Trophoblast cell (in vitro differentiated cells and primary cell): ENCODE results near the gene CMC1.

ENCODE experiments used
- DNase-seq, 2 donors: peaks; one replicate each; pipeline ENCODE4 v3.0.0-alpha.2; 2016
- H2AFZ ChIP-seq: 2 replicates; pipeline ENCODE4 v1.6.1; 2013; ENCODE audit warnings: low read length, moderate library complexity, mild to moderate bottlenecking; ENCODE audit not compliant: insufficient read depth, poor library complexity
- H2AK5ac ChIP-seq: 2 replicates; pipeline ENCODE4 v1.6.1; 2013; ENCODE audit warnings: mild to moderate bottlenecking, low read length
- H2BK120ac ChIP-seq: 2 replicates; pipeline ENCODE4 v1.6.1; 2013; ENCODE audit warnings: low read length, mild to moderate bottlenecking, moderate library complexity; ENCODE audit not compliant: insufficient read depth, poor library complexity
- H2BK12ac ChIP-seq: 2 replicates; pipeline ENCODE4 v1.6.1; 2013; ENCODE audit warnings: mild to moderate bottlenecking, low read length, moderate library complexity
- H2BK5ac ChIP-seq: 2 replicates; pipeline ENCODE4 v1.6.1; 2013; ENCODE audit warnings: low read length, low read depth, moderate library complexity, mild to moderate bottlenecking; ENCODE audit not compliant: poor library complexity
- H3K14ac ChIP-seq: 2 replicates; pipeline ENCODE4 v1.6.1; 2013; ENCODE audit warnings: mild to moderate bottlenecking, low read length
- H3K18ac ChIP-seq: 2 replicates; pipeline ENCODE4 v1.6.1; 2013; ENCODE audit warnings: mild to moderate bottlenecking, low read length
- H3K23ac ChIP-seq: 2 replicates; pipeline ENCODE4 v1.6.1; 2013; ENCODE audit warnings: low read length
- H3K27ac ChIP-seq: 2 replicates; pipeline ENCODE4 v1.5.1; 2013; ENCODE audit warnings: low read depth, mild to moderate bottlenecking, inconsistent platforms, low read length, moderate library complexity
- H3K27me3 ChIP-seq: 2 replicates; pipeline ENCODE4 v1.6.1; 2013; ENCODE audit warnings: inconsistent platforms, mild to moderate bottlenecking, low read length, moderate library complexity; ENCODE audit not compliant: insufficient read depth
- H3K36me3 ChIP-seq, 2 experiments: 1 replicate in 1 of 2; 2 replicates in 1 of 2; pipeline ENCODE4 v1.6.1; 2013; ENCODE audit warnings: low read length in 2 of 2, mild to moderate bottlenecking in 2 of 2, moderate library complexity in 1 of 2; ENCODE audit not compliant: insufficient read depth in 2 of 2, control insufficient read depth in 1 of 2
- H3K4ac ChIP-seq: 2 replicates; pipeline ENCODE4 v1.6.1; 2013; ENCODE audit warnings: low read depth, mild to moderate bottlenecking, low read length, moderate library complexity
- H3K4me1 ChIP-seq, 2 experiments: 1 replicate in 1 of 2; 2 replicates in 1 of 2; pipeline ENCODE4 v1.6.1; 2013; ENCODE audit warnings: low read length in 2 of 2, mild to moderate bottlenecking in 2 of 2, moderate library complexity in 1 of 2; ENCODE audit not compliant: insufficient read depth in 2 of 2, control insufficient read depth in 1 of 2
- H3K4me2 ChIP-seq: 2 replicates; pipeline ENCODE4 v1.6.1; 2013; ENCODE audit warnings: inconsistent platforms, mild to moderate bottlenecking, low read length, moderate library complexity
- H3K4me3 ChIP-seq: 2 replicates; pipeline ENCODE4 v1.5.1; 2013; ENCODE audit warnings: mild to moderate bottlenecking, low read depth, low read length, inconsistent platforms
- H3K79me1 ChIP-seq: one replicate; pipeline ENCODE4 v1.6.1; 2013; ENCODE audit warnings: low read length
- H3K79me2 ChIP-seq: 2 replicates; pipeline ENCODE4 v1.6.1; 2013; ENCODE audit warnings: low read length, mild to moderate bottlenecking; ENCODE audit not compliant: control insufficient read depth, insufficient read depth, poor library complexity
- H3K9ac ChIP-seq: 2 replicates; pipeline ENCODE4 v1.6.1; 2013; ENCODE audit warnings: mild to moderate bottlenecking, low read length
- H3K9me3 ChIP-seq: 2 replicates; pipeline ENCODE4 v1.6.1; 2013; ENCODE audit warnings: low read depth, mild to moderate bottlenecking, control low read depth, inconsistent platforms, low read length; ENCODE audit not compliant: insufficient read depth
- H4K12ac ChIP-seq: 2 replicates; pipeline ENCODE4 v1.6.1; 2013; ENCODE audit warnings: low read depth, mild to moderate bottlenecking, low read length, moderate library complexity
- H4K8ac ChIP-seq: 2 replicates; pipeline ENCODE4 v1.6.1; 2013; ENCODE audit warnings: low read depth, mild to moderate bottlenecking, low read length, moderate library complexity
- H4K91ac ChIP-seq: one replicate; pipeline ENCODE4 v1.6.1; 2013; ENCODE audit warnings: low read depth, mild to moderate bottlenecking, low read length, moderate library complexity
- WGBS: extraction: QIAGEN DNeasy Blood & Tissue Kit; methylation state at CpG from one replicate; pipeline ENCODE4 v1.1.7; 2013; ENCODE audit warnings: missing lambda C conversion rate; ENCODE audit not compliant: insufficient read length, insufficient coverage; ENCODE audit errors: extremely low coverage; 5-methylcytosine and 5-hydroxymethylcytosine counted together

The CMC1 gene

GRCh38 chr3:28244491-28244890, 3.1 kb downstream of the CMC1 start:
- Histone ChIP-seq H4K12ac (no peak overlapping the region), H3K4me2 (no peak overlapping the region), H3K9ac (no peak overlapping the region), H3K18ac (no peak overlapping the region), H3K27me3 (no peaks in the 10 kb centered on the region), H2BK12ac (no peak overlapping the region), H3K27ac (no peak overlapping the region), H2AK5ac (no peak overlapping the region), H3K4ac (no peak overlapping the region), H2BK5ac (no peak overlapping the region), H3K4me1 (peaks cover 0 to 4% of the 10 kb centered on the region in 2 experiments), H3K79me2 (peaks cover 3% of the 10 kb centered on the region), H4K8ac (no peak overlapping the region), H3K23ac (no peak overlapping the region), H2AFZ (no peak overlapping the region), H2BK120ac (no peak overlapping the region), H4K91ac (no peak overlapping the region), H3K4me3 (no peak overlapping the region), H3K14ac (no peak overlapping the region), H3K9me3 (no peaks in the 10 kb centered on the region), H3K36me3 (no peaks in the 10 kb centered on the region), H3K79me1 (peaks cover 5% of the 10 kb centered on the region)
- DNase-seq, result peak; percentile 78 to 83
- no CpG with 5 or more reads among the region's 8 CpGs for WGBS

GRCh38 chr3:28247286-28247685, 5.9 kb downstream of the CMC1 start:
- Histone ChIP-seq H4K12ac (no peak overlapping the region), H2AFZ (no peak overlapping the region), H3K23ac (no peak overlapping the region), H3K79me2 (no peaks in the 10 kb centered on the region), H3K27me3 (no peaks in the 10 kb centered on the region), H2BK5ac (no peak overlapping the region), H3K4me3 (no peak overlapping the region), H3K4me1 (no peaks in the 10 kb centered on the region), H3K27ac (no peak overlapping the region), H3K4ac (no peak overlapping the region), H3K9me3 (no peaks in the 10 kb centered on the region), H4K8ac (no peak overlapping the region), H2AK5ac (no peak overlapping the region), H4K91ac (no peak overlapping the region), H3K36me3 (peaks cover 0 to 2% of the 10 kb centered on the region in 2 experiments), H3K14ac (no peak overlapping the region), H3K9ac (no peak overlapping the region), H3K18ac (no peak overlapping the region), H3K79me1 (no peaks in the 10 kb centered on the region), H3K4me2 (no peak overlapping the region), H2BK120ac (no peak overlapping the region), H2BK12ac (no peak overlapping the region)
- no CpG with 5 or more reads among the region's 1 CpG for WGBS
- DNase-seq, result no peak

GRCh38 chr3:28250999-28251398, 9.6 kb downstream of the CMC1 start:
- Histone ChIP-seq H2AK5ac (no peak overlapping the region), H2BK5ac (no peak overlapping the region), H2BK120ac (no peak overlapping the region), H2BK12ac (no peak overlapping the region), H3K9me3 (no peaks in the 10 kb centered on the region), H3K27me3 (no peaks in the 10 kb centered on the region), H4K12ac (no peak overlapping the region), H3K18ac (no peak overlapping the region), H3K4ac (no peak overlapping the region), H2AFZ (no peak overlapping the region), H3K4me3 (no peak overlapping the region), H3K23ac (no peak overlapping the region), H3K4me2 (no peak overlapping the region), H3K27ac (no peak overlapping the region), H4K8ac (no peak overlapping the region), H3K14ac (no peak overlapping the region), H4K91ac (no peak overlapping the region), H3K36me3 (peaks cover 0 to 2% of the 10 kb centered on the region in 2 experiments), H3K79me2 (no peaks in the 10 kb centered on the region), H3K9ac (no peak overlapping the region), H3K4me1 (no peaks in the 10 kb centered on the region), H3K79me1 (no peaks in the 10 kb centered on the region)
- whole genome bisulfite sequencing, result no CpG with 5 or more reads among the region's 3 CpGs
- no peak for DNase-seq

GRCh38 chr3:28252001-28252431, 10.6 kb downstream of the CMC1 start:
- Histone ChIP-seq H3K27ac (no peak overlapping the region), H3K23ac (no peak overlapping the region), H3K4ac (no peak overlapping the region), H3K18ac (no peak overlapping the region), H3K36me3 (peaks cover 0 to 2% of the 10 kb centered on the region in 2 experiments), H4K8ac (no peak overlapping the region), H3K79me2 (no peaks in the 10 kb centered on the region), H4K12ac (no peak overlapping the region), H2BK12ac (no peak overlapping the region), H3K79me1 (no peaks in the 10 kb centered on the region), H2AK5ac (no peak overlapping the region), H4K91ac (no peak overlapping the region), H2BK5ac (no peak overlapping the region), H3K9ac (no peak overlapping the region), H3K27me3 (no peaks in the 10 kb centered on the region), H3K4me2 (no peak overlapping the region), H3K4me1 (no peaks in the 10 kb centered on the region), H3K9me3 (no peaks in the 10 kb centered on the region), H3K14ac (no peak overlapping the region), H2BK120ac (no peak overlapping the region), H3K4me3 (no peak overlapping the region), H2AFZ (no peak overlapping the region)
- no peak for DNase-seq
- WGBS, result no CpG with 5 or more reads among the region's 3 CpGs
